ENCODE data around the gene PLD1.

DNA sequence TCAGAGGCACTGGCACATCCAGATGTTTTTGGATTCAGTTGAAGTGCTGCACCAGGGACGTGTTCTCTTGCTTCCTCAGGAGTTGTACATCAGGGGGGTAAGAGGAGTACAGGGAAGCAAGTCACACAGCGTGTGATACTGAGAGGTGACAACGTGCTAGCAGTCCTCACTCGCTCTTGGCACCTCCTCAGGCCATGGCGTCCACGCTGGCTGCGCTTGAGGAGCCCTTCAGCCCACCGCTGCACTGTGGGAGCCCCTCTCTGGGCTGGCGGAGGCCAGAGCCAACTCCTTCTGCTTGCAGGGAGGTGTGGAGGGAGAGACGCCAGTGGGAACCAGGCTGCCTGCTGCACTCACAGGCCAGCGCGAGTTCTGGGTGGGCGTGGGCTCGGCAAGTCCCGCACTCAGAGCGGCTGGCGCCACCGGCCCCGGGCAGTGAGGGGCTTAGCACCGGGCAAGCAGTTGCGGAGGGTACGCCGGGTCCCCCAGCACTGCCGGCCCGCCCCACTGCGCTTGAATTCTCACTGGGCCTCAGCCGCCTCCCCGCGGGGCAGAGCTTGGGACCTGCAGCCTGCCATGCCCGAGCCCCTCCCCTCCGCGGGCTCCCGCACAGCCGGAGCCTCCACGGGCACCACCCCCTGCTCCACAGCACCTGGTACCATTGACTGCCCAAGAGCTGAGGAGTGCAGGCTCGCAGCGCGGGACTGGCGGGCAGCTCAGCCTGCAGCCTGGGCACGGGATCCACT, 64.5 kb downstream of the PLD1 start:
- TF ChIP-seq, protein P1, sequence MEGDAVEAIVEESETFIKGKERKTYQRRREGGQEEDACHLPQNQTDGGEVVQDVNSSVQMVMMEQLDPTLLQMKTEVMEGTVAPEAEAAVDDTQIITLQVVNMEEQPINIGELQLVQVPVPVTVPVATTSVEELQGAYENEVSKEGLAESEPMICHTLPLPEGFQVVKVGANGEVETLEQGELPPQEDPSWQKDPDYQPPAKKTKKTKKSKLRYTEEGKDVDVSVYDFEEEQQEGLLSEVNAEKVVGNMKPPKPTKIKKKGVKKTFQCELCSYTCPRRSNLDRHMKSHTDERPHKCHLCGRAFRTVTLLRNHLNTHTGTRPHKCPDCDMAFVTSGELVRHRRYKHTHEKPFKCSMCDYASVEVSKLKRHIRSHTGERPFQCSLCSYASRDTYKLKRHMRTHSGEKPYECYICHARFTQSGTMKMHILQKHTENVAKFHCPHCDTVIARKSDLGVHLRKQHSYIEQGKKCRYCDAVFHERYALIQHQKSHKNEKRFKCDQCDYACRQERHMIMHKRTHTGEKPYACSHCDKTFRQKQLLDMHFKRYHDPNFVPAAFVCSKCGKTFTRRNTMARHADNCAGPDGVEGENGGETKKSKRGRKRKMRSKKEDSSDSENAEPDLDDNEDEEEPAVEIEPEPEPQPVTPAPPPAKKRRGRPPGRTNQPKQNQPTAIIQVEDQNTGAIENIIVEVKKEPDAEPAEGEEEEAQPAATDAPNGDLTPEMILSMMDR (tag by site-specific recombination; IDR thresholded peaks at IDR 0.05) = no peak
- TF ChIP-seq, protein P2, sequence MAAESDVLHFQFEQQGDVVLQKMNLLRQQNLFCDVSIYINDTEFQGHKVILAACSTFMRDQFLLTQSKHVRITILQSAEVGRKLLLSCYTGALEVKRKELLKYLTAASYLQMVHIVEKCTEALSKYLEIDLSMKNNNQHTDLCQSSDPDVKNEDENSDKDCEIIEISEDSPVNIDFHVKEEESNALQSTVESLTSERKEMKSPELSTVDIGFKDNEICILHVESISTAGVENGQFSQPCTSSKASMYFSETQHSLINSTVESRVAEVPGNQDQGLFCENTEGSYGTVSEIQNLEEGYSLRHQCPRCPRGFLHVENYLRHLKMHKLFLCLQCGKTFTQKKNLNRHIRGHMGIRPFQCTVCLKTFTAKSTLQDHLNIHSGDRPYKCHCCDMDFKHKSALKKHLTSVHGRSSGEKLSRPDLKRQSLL (tag by site-specific recombination; IDR thresholded peaks at IDR 0.05) = no peak
- TF ChIP-seq ZNF266 (tag by site-specific recombination; IDR thresholded peaks at IDR 0.05; ENCODE audit: low read depth) = no peak
- TF ChIP-seq, protein P3, sequence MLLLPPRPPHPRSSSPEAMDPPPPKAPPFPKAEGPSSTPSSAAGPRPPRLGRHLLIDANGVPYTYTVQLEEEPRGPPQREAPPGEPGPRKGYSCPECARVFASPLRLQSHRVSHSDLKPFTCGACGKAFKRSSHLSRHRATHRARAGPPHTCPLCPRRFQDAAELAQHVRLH (tag by site-specific recombination; IDR thresholded peaks at IDR 0.05) = no peak
- TF ChIP-seq ZNF777 (tag by site-specific recombination; IDR thresholded peaks at IDR 0.05; ENCODE audit: borderline replicate concordance) = no peak
- TF ChIP-seq ZNF654 (tag by site-specific recombination; IDR thresholded peaks at IDR 0.05; ENCODE audit: low read depth) = no peak
- peak; percentile 52; the same call in 1 of the 2 replicates for TF ChIP-seq TRIM28 (IDR thresholded peaks at IDR 0.05; ENCODE audit: borderline replicate concordance, low read length)
- TF ChIP-seq, protein P4, sequence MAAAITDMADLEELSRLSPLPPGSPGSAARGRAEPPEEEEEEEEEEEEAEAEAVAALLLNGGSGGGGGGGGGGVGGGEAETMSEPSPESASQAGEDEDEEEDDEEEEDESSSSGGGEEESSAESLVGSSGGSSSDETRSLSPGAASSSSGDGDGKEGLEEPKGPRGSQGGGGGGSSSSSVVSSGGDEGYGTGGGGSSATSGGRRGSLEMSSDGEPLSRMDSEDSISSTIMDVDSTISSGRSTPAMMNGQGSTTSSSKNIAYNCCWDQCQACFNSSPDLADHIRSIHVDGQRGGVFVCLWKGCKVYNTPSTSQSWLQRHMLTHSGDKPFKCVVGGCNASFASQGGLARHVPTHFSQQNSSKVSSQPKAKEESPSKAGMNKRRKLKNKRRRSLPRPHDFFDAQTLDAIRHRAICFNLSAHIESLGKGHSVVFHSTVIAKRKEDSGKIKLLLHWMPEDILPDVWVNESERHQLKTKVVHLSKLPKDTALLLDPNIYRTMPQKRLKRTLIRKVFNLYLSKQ (tag by site-specific recombination; IDR thresholded peaks at IDR 0.05; ENCODE audit: borderline replicate concordance) = no peak
- TF ChIP-seq BCL11A (tag by site-specific recombination; IDR thresholded peaks at IDR 0.05; ENCODE audit: low read depth) = no peak
- TF ChIP-seq ZNF626 (tag by site-specific recombination; IDR thresholded peaks at IDR 0.05) = no peak
- TF ChIP-seq ZBTB7A (tag by site-specific recombination; IDR thresholded peaks at IDR 0.05; ENCODE audit: low read depth) = no peak
- TF ChIP-seq BCL11B (tag by site-specific recombination; IDR thresholded peaks at IDR 0.05; ENCODE audit: low read depth) = no peak
- no peak for TF ChIP-seq ZNF792 (tag by site-specific recombination; IDR thresholded peaks at IDR 0.05)

Measured in HEK293 (cell line).